Subcutaneous abdominal adipose tissue (tissue), 5 donors: ENCODE data around the gene PDE6G.
"Not testable (repeated sequence)": the region's sequence is repeated elsewhere in the genome, so short reads cannot be mapped to it uniquely, and the experiment has no call there.

Experiments used
- H3K27ac ChIP-seq: one replicate; pipeline ENCODE4 v1.7.0; 2013; ENCODE audit warnings: low read depth, mild to moderate bottlenecking, inconsistent platforms, low read length, moderate library complexity
- H3K27me3 ChIP-seq, 5 donors: one replicate each; pipeline ENCODE4 v1.7.0; 2013; ENCODE audit warnings: low read length in 5 of 5, inconsistent platforms in 1 of 5; ENCODE audit not compliant: control insufficient read depth in 5 of 5, insufficient read depth in 4 of 5
- H3K36me3 ChIP-seq, 5 donors: one replicate each; pipeline ENCODE4 v1.7.0; 2013; ENCODE audit warnings: low read length in 5 of 5; ENCODE audit not compliant: control insufficient read depth in 5 of 5, insufficient read depth in 5 of 5
- H3K4me1 ChIP-seq, 5 donors: one replicate each; pipeline ENCODE4 v1.7.0; 2013; ENCODE audit warnings: low read length in 5 of 5, mild to moderate bottlenecking in 3 of 5, moderate library complexity in 1 of 5; ENCODE audit not compliant: control insufficient read depth in 5 of 5, insufficient read depth in 5 of 5
- H3K4me3 ChIP-seq, 5 donors: one replicate each; pipeline ENCODE4 v1.7.0; 2013; ENCODE audit warnings: low read length in 5 of 5, low read depth in 1 of 5
- H3K9ac ChIP-seq, 5 donors: one replicate each; pipeline ENCODE4 v1.7.0; 2013; ENCODE audit warnings: low read length in 5 of 5, mild to moderate bottlenecking in 4 of 5, moderate library complexity in 3 of 5
- H3K9me3 ChIP-seq, 5 donors: one replicate each; pipeline ENCODE4 v1.7.0; 2013; ENCODE audit warnings: low read length in 5 of 5; ENCODE audit not compliant: control insufficient read depth in 5 of 5
- donor health status: healthy.
- donor health status: healthy.
- donor health status: healthy.
- donor health status: healthy.
- donor health status: healthy.

PDE6G gene

DNA sequence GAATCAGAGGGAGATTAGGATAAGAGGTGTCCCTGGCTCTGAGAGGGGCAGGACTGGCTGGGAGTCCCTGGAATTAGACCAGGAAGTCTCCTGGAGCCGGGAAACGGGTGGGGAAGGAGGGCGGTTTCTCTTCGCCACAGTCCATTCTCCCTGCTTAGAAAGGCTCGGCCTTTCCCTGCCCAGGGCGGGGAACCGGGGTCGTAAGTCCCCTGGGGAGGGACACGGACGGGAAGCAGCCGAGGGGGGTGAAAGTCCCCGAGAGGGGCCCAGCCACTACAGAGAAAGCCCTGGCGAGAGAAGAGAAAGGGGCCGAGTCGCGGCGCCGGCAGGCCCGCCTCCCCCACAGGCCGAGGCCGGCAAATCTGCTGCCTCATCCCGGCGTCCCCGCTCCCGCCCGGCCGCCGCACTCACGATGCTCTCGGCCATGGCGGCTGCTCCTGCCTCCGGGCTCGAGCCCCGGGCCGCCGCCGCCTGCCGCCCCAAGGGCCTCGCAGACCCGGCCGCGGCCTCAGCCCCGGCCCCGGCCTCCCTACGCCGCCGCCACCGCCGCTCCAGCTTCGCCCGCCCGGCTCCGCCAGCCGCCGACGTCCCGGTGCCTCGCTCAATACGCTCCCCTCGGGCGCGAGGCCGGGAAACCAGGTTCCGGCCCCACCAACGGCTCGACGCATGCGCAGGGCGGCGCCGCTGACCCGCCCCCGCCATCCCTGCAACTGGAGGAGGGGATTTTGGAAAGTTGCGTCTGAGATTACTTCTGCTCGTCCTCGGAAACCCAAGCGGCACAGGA is 19.6 kb downstream of the PDE6G start, which contains the start of the genes NPLOC4 and TSPAN10:
NPLOC4 (minus strand) TSS at position 608 of the 784 bp plus-strand sequence; CDS start at position 426, 182 bp downstream.
TSPAN10 (plus strand) TSS at position 692 of the 784 bp plus-strand sequence. CDS start 5,217 bp downstream, outside the sequence.
- H3K27ac ChIP-seq: peak within 1 kb of the TSS; percentile 99
- H3K4me1 ChIP-seq: peaks cover 4 to 44% (median 26%) of the 10 kb centered on the region in 5 donors

DNA sequence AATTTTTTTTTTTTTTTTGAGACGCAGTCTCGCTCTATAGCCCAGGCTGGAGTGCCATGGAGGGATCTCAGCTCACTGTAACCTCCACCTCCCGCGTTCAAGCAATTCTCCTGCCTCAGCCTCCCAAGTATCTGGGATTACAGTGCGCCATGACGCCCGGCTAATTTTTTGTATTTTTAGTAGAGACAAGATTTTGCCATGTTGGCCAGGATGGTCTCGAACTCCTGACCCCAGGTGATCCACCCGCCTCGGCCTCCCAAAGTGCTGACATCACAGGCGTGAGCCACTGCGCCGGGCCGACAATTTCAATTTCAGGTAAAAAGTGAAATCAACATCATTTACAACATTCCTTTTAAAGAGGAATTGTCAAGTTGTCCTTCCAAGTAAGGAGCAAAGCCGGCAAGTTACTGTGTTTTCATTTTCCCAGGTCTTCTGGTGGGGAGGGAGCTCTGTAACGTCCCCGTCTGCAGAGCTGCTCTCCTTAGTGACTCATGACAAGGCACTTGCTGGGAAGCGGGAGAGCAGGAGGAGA is 20.3 kb downstream of the PDE6G start:
- H3K9ac ChIP-seq: peak overlapping the region; percentile 95 to 100 (median 99)
- H3K4me3 ChIP-seq: peak overlapping the region; percentile 71 to 96 (median 90)
- no peaks in the 10 kb centered on the region for H3K9me3 ChIP-seq
- H3K27ac ChIP-seq: peak overlapping the region; percentile 99
- H3K4me1 ChIP-seq: peaks cover 4 to 39% (median 28%) of the 10 kb centered on the region in 5 donors
- H3K36me3 ChIP-seq: peaks cover 0 to 4% (median 2%) of the 10 kb centered on the region in 5 donors
- no peaks in the 10 kb centered on the region for H3K27me3 ChIP-seq

More for the DNA sequence above, 19.6 kb downstream of the PDE6G start, which contains the start of the genes NPLOC4 and TSPAN10:
- Histone ChIP-seq H3K4me3 (peak within 1 kb of the TSS; percentile 71 to 96 (median 90)), H3K9me3 (no peaks in the 10 kb centered on the region), H3K9ac (peak within 1 kb of the TSS; percentile 95 to 100 (median 99)), H3K27me3 (no peaks in the 10 kb centered on the region), H3K36me3 (peaks cover 0 to 3% (median 0%) of the 10 kb centered on the region in 5 donors)

DNA sequence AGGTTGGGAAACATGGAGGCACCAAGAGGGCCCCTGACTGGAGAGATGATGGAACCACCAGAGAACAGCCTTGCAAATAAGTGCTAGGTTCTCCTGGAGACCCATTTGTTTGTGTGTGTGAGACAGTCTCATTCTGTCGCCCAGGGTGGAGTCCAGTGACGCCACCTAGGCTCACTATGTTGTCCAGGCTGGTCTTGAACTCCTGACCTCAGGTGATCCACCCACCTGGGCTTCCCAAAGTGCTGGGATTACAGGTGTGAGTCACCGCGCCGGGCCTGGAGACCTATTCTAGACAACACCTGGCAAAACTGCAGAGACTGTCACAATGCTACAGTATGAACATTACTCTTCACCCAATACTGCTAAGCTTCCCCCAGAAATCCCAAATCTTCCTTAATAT is 20.9 kb downstream of the PDE6G start:
- H3K4me3 ChIP-seq: peak overlapping the region; percentile 33 to 96 (median 81)
- no peaks in the 10 kb centered on the region for H3K9me3 ChIP-seq
- no peaks in the 10 kb centered on the region for H3K27me3 ChIP-seq
- H3K36me3 ChIP-seq: peaks cover 0 to 4% (median 2%) of the 10 kb centered on the region in 5 donors
- H3K9ac ChIP-seq: peak overlapping the region in 3 of 5 donors; percentile 99 to 100 (median 99)
- H3K4me1 ChIP-seq: peaks cover 4 to 39% (median 28%) of the 10 kb centered on the region in 5 donors
- peak overlapping the region; percentile 99 for H3K27ac ChIP-seq

DNA sequence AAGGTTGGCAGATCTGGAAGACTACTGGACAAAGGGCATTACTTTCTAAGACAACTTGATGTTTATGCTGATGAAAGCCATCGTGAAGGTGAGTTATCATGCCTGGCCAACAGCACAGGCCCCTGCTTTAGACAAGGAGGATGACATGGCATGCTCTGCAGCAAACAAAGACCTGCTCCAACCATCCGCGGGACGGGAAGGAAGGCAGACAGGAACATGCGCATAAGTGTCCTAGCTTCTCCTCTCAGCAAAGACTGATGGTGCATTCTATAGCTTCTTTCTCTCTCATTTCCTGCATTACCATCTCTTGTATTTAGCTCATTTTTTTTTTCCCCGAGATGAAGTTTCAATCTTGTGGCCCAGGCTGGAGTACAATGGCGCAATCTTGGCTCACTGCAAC is 24.9 kb downstream of the PDE6G start:
- Histone ChIP-seq H3K4me3 (no peak overlapping the region), H3K9ac (no peak overlapping the region), H3K27me3 (no peaks in the 10 kb centered on the region), H3K36me3 (peaks cover 11 to 38% (median 26%) of the 10 kb centered on the region in 5 donors), H3K4me1 (peaks cover 4 to 32% (median 24%) of the 10 kb centered on the region in 5 donors), H3K27ac (no peak overlapping the region), H3K9me3 (no peaks in the 10 kb centered on the region)

DNA sequence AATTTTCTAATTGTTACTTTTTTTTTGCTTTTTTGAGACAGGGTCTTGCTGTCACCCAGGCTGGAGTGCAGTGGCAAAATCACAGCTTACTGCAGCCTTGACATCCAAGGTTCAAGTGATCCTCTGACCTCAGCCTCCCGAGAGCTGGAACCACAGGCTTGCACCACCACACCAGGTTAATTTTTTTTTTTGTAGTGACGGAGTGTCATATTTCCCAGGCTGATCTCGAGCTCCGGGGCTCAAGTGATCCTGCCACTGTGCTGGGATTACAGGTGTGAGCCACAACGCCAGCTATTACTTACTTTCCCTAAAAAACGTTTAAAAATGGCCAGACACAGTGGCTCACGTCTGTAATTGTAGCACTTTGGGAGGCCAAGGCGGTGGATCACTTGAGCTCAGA is 26.1 kb downstream of the PDE6G start:
- Histone ChIP-seq H3K36me3 (peaks cover 11 to 49% (median 37%) of the 10 kb centered on the region in 5 donors), H3K27me3 (no peaks in the 10 kb centered on the region), H3K4me3 (no peak overlapping the region), H3K9me3 (no peaks in the 10 kb centered on the region), H3K9ac (no peak overlapping the region), H3K27ac (no peak overlapping the region), H3K4me1 (peaks cover 0 to 20% (median 13%) of the 10 kb centered on the region in 5 donors)

DNA sequence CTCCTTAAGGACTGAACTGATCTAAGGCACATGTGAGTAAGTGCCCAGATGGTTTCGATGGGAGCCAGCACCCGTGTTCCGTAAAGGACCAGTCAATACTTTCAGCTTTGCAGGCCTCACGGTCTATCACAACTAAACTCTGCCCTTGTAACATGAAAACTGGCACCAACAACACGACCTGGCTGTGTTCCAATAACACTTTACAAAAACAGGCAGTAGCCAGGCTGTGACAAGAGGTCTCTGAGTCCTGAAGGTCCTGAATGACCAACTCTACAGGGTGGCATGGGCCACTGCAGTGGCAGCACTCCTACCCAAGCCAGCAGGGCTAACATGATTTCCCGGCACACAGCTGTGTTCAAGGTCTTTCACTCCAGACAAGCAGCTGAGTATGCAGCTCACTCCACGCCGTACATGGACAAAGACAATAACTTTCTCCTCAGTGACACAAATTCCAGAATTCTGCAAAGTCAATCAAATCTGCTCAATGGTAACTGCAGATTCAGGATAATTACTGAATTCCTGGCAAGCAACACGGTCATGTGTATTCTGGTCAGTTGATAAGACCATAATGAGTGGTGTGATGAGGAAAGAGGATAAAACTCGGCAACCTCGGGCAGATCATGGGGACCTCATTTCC is 34.7 kb downstream of the PDE6G start:
- Histone ChIP-seq H3K4me3 (no peak overlapping the region), H3K27me3 (no peaks in the 10 kb centered on the region), H3K36me3 (peaks cover 0 to 69% (median 62%) of the 10 kb centered on the region in 5 donors), H3K27ac (peak overlapping the region; percentile 1), H3K9me3 (no peaks in the 10 kb centered on the region), H3K9ac (peak overlapping the region in 1 of 5 donors; percentile 19), H3K4me1 (peaks cover 4 to 15% (median 12%) of the 10 kb centered on the region in 5 donors)

DNA sequence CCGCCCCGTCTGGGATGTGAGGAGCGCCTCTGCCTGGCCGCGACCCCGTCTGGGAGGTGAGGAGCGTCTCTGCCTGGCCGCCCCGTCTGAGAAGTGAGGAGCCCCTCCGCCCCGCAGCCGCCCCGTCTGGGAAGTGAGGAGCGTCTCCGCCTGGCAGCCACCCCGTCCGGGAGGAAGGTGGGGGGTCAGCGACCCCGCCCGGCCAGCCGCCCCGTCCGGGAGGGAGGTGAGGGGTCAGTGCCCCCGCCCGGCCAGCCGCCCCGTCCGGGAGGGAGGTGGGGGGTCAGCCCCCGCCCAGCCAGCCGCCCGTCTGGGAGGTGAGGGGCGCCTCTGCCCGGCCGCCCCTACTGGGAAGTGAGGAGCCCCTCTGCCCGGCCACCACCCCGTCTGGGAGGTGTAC is 38.0 kb downstream of the PDE6G start:
- not testable (repeated sequence) for H3K4me3 ChIP-seq, H3K27me3 ChIP-seq, H3K9ac ChIP-seq, H3K9me3 ChIP-seq, H3K27ac ChIP-seq
- H3K4me1 ChIP-seq: peaks cover 8 to 38% (median 33%) of the 10 kb centered on the region in 5 donors
- H3K36me3 ChIP-seq: peaks cover 0 to 56% (median 43%) of the 10 kb centered on the region in 5 donors

DNA sequence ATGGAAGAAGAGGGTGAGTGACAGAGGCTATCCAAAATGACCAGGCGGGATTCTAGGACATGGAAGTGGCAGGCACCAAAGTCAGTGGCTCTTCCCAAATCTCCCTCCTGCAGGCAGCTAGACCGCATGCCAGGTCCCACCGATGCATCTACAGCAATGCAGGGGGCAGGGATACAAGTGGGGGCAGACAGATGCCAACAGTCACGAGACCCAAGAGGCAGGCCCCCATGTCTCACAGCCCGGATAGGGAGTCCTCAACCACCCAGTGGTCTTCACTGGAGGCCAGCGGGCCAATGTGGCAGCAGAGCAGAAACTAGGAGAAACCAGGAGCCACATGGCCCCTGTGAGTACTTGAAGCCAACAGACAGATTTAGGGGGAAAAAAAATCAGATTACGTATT is 39.5 kb downstream of the PDE6G start:
- peaks cover 0 to 62% (median 49%) of the 10 kb centered on the region in 5 donors for H3K36me3 ChIP-seq
- peaks cover 8 to 35% (median 33%) of the 10 kb centered on the region in 5 donors for H3K4me1 ChIP-seq
- H3K27ac ChIP-seq: no peak overlapping the region
- H3K4me3 ChIP-seq: no peak overlapping the region
- no peak overlapping the region for H3K9ac ChIP-seq
- H3K27me3 ChIP-seq: no peaks in the 10 kb centered on the region
- no peaks in the 10 kb centered on the region for H3K9me3 ChIP-seq

DNA sequence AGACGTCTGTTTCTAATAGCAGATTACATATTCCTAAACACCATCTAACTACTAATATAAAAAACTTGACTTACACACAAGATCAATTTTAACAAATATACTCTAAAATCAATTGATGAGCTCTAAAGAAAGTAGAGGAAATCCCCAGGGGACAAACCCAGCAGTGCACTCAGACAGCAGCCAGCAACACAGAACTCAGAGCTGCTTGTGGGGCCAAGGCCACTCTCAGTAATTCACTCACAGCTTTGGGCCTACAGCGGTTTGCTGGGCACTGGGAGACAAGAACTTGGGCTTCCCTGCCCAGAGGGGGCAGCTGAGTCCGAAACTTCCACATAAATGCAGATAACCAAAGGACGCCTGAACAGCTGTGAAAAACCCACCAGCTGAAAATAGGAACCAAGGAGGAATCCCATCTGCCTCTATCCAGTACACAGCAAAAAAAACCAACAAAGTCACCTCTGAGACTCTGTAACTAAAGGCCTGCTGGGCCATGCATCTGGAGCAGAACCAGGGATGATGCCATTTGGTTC is 40.9 kb downstream of the PDE6G start:
- Histone ChIP-seq H3K4me3 (no peak overlapping the region), H3K36me3 (peaks cover 0 to 52% (median 36%) of the 10 kb centered on the region in 5 donors), H3K9me3 (no peaks in the 10 kb centered on the region), H3K4me1 (peaks cover 4 to 25% (median 22%) of the 10 kb centered on the region in 5 donors), H3K27me3 (no peaks in the 10 kb centered on the region), H3K27ac (peak overlapping the region; percentile 81), H3K9ac (peak overlapping the region in 1 of 5 donors; percentile 25)
